Peyer's patch (tissue), 4 donors: Measurements from ENCODE around the gene AP2A1.
"Not testable (repeated sequence)": the region's sequence is repeated elsewhere in the genome, so short reads cannot be mapped to it uniquely, and the experiment has no call there.

ENCODE experiments used
- POLR2A ChIP-seq, 2 donors: fragments of 450-650 bp; IDR thresholded peaks; one replicate each; pipeline ENCODE4 v1.5.1; 2017; ENCODE audit warnings: antibody characterized with exemption in 2 of 2, mild to moderate bottlenecking in 2 of 2, moderate library complexity in 2 of 2
- TF ChIP-seq, protein P1 (sequence below), 6 experiments: fragments of 450-650 bp in 4 of 6; fragments of 200-600 bp in 2 of 6; sonication (generic) in 1 of 6; IDR thresholded peaks; one replicate each; pipeline ENCODE4 v1.5.1; 2017 to 2019; ENCODE audit warnings: antibody characterized with exemption in 6 of 6, mild to moderate bottlenecking in 3 of 6, moderate library complexity in 1 of 6

- TF ChIP-seq, protein P1, sequence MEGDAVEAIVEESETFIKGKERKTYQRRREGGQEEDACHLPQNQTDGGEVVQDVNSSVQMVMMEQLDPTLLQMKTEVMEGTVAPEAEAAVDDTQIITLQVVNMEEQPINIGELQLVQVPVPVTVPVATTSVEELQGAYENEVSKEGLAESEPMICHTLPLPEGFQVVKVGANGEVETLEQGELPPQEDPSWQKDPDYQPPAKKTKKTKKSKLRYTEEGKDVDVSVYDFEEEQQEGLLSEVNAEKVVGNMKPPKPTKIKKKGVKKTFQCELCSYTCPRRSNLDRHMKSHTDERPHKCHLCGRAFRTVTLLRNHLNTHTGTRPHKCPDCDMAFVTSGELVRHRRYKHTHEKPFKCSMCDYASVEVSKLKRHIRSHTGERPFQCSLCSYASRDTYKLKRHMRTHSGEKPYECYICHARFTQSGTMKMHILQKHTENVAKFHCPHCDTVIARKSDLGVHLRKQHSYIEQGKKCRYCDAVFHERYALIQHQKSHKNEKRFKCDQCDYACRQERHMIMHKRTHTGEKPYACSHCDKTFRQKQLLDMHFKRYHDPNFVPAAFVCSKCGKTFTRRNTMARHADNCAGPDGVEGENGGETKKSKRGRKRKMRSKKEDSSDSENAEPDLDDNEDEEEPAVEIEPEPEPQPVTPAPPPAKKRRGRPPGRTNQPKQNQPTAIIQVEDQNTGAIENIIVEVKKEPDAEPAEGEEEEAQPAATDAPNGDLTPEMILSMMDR (IDR thresholded peaks at IDR 0.05) = not testable (repeated sequence)
- TF ChIP-seq POLR2A (IDR thresholded peaks at IDR 0.05) = not testable (repeated sequence)
These were observed 52.8 kb downstream of the AP2A1 start for GRCh38 chr19:49819452-49820115.
